MCF 10A (cell line): ENCODE measurements around the gene TCF4. TPM values are rescaled to one million over a fixed set of nuclear protein-coding genes. Genes with fewer than 3 reads are reported as not detected.

Source experiments
- BruUV-seq: library from RNA; stranded (reverse); fragments of 400-500 nt; replicated peaks from 2 replicates; lab custom pipeline; 2021; lab: Mats Ljungman, UMichigan
- CTCF ChIA-PET: fragments of 300-600 bp; sonication (Branson Sonifier 250); formaldehyde crosslinking; extraction: SDS; loops from one replicate; lab custom pipeline; 2021; ENCODE audit warnings: antibody characterized with exemption, inconsistent platforms; lab: Yijun Ruan, JAX
- POLR2A ChIA-PET: fragments of 300-600, 350-650 bp; sonication (Branson Sonifier 250); formaldehyde crosslinking; extraction: SDS; loops from one replicate; lab custom pipeline; 2020; ENCODE audit warnings: antibody characterized with exemption, inconsistent platforms; lab: Yijun Ruan, JAX
- DNase-seq: peaks from one replicate; pipeline ENCODE4 v3.0.0-alpha.2; 2018; ENCODE audit not compliant: unreplicated experiment
- H3K27ac Mint-ChIP-seq: one replicate; pipeline ENCODE4 v1.8.0; 2022; ENCODE audit warnings: mild to moderate bottlenecking, low read depth, mixed read lengths; ENCODE audit not compliant: unreplicated experiment
- H3K27me3 Mint-ChIP-seq: one replicate; pipeline ENCODE4 v1.8.0; 2022; ENCODE audit warnings: mixed read lengths; ENCODE audit not compliant: insufficient read depth, unreplicated experiment
- H3K36me3 Mint-ChIP-seq: one replicate; pipeline ENCODE4 v1.8.0; 2022; ENCODE audit warnings: mild to moderate bottlenecking, moderate library complexity, mixed read lengths; ENCODE audit not compliant: insufficient read depth, unreplicated experiment
- H3K4me1 Mint-ChIP-seq: one replicate; pipeline ENCODE4 v1.8.0; 2022; ENCODE audit warnings: mixed read lengths; ENCODE audit not compliant: insufficient read depth, unreplicated experiment
- H3K4me3 Mint-ChIP-seq: one replicate; pipeline ENCODE4 v1.8.0; 2022; ENCODE audit warnings: mild to moderate bottlenecking, moderate library complexity, mixed read lengths; ENCODE audit not compliant: unreplicated experiment
- H3K9me3 Mint-ChIP-seq: one replicate; pipeline ENCODE4 v1.8.0; 2022; ENCODE audit warnings: mixed read lengths; ENCODE audit not compliant: unreplicated experiment
- intact Hi-C: fragments of 100-400 bp; cut with micrococcal nuclease; formaldehyde crosslinking; loops from 2 replicates; pipeline ENCODE4 v1.14.1; 2022
- total RNA-seq: library from RNA; stranded (reverse); gene quantifications from 2 replicates; pipeline ENCODE4 v1.2.3, GENCODE V29; 2022
- TF ChIP-seq, protein P1 (sequence below): fragments of 200-600 bp; IDR thresholded peaks from one replicate; pipeline ENCODE4 v1.8.0; 2022; ENCODE audit warnings: antibody characterized with exemption, mild to moderate bottlenecking; ENCODE audit not compliant: unreplicated experiment

Gene TCF4
- total RNA-seq, 1 experiment from 2014 or later = 6.2 TPM

DNA sequence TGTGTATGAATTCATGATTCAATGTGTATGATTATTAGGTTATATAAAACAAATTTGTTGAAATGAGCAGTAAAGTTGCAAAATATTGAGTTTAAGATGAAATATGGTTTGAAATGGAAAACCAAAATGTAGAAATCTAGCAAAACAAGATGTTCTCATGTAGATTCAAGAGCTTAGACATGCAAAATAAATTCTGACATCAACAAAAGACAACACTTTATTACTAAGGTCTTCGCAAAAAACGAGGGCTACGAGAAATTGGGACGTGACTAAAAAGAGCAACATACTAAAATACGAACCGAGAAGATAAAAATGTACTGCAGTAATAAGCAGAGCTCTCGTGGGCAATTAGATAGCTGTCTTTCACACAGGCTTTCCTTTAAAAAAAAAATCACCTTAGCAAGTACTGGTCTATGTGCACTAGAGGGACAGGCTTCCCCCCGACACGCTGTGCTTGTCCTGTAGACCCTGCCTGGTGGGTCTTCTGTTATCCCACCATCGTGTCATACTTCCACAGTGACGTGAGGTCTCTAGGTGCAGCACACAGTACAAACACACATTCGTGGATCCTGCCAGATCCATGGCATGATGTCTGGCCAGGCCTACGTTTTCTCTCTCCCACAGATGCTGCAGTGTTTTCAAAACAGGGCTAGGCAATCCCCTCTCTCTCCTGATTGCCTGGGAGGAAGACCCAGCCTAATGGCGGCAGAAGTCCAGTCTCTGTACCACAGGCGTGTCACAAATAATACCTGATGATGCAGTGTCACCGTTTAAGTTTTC lies 240.8 kb downstream of the TCF4 start:
- Mint-ChIP-seq H3K4me3 (no peak overlapping the region), H3K9me3 (no peaks in the 10 kb centered on the region), H3K27ac (no peak overlapping the region), H3K27me3 (no peaks in the 10 kb centered on the region), H3K36me3 (no peaks in the 10 kb centered on the region), H3K4me1 (no peaks in the 10 kb centered on the region)
- no peak for DNase-seq
- intact Hi-C loops = no loop called here
- ChIA-PET POLR2A (no interaction called here), CTCF (no interaction called here)
- TF ChIP-seq, protein P1, sequence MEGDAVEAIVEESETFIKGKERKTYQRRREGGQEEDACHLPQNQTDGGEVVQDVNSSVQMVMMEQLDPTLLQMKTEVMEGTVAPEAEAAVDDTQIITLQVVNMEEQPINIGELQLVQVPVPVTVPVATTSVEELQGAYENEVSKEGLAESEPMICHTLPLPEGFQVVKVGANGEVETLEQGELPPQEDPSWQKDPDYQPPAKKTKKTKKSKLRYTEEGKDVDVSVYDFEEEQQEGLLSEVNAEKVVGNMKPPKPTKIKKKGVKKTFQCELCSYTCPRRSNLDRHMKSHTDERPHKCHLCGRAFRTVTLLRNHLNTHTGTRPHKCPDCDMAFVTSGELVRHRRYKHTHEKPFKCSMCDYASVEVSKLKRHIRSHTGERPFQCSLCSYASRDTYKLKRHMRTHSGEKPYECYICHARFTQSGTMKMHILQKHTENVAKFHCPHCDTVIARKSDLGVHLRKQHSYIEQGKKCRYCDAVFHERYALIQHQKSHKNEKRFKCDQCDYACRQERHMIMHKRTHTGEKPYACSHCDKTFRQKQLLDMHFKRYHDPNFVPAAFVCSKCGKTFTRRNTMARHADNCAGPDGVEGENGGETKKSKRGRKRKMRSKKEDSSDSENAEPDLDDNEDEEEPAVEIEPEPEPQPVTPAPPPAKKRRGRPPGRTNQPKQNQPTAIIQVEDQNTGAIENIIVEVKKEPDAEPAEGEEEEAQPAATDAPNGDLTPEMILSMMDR = no peak
- BruUV-seq = no TSS peak

DNA sequence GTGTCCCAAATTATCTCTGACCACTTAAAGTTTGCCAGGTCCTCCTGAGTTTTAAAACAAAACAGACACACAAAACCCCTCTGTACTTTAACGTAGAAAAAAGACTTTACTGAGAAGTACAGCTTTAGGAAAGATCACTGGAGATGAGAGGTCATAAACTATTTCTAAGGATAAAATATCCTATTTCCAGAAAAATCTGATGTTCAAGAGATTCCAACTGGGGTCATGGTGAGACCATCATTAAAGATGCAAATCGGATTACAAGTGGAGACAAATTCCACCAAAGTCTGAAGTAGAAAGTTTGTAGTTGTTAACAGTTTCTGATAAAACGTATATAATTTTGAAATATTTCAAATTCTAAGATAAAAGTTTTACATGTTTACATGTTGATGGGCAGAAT lies 241.6 kb downstream of the TCF4 start:
- no peak overlapping the region for H3K27ac Mint-ChIP-seq
- POLR2A ChIA-PET = no interaction called here
- TF ChIP-seq, protein P1 = no peak
- intact Hi-C loops = no loop called here
- CTCF ChIA-PET = no interaction called here
- no peak for DNase-seq
- no peaks in the 10 kb centered on the region for H3K36me3 Mint-ChIP-seq
- no peaks in the 10 kb centered on the region for H3K9me3 Mint-ChIP-seq
- no peak overlapping the region for H3K4me3 Mint-ChIP-seq
- no peaks in the 10 kb centered on the region for H3K4me1 Mint-ChIP-seq
- no TSS peak for BruUV-seq
- no peaks in the 10 kb centered on the region for H3K27me3 Mint-ChIP-seq

DNA sequence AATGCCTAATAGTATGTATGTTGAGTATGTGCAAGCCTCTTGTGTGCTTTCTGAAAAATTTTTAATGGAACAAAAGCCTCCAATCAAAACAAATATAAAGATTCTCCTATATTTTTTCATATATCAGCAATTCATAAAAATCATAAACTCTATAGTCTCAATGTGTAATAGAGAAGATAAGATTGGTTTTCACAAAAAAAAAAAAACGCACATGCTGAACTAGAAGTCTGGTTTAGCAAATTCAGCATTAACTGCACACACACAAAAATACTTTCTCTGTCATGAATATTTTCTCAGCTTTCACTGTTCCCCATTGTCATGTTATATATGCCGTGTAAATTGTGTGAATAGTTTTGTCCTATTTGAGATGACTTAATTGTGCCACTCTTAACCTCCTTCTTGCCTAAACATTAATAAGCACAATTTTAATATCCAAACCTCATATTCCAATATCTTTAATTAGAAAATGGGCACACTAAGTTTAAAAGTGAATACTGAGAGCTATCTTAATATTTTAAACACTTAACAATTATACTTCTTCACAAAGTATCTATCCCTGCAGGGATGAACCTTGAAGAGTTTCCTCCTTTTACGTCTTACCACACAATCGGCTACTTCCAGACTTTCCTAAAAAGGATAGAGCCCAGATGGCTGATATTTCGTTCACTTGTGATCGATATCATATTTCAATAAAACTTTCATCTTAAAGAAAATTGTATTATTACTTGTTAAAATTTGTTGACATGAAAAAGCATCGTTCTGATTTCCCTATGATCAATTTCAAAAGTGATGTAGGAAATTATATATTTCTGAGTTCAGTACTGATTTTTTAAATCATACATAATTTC lies 242.7 kb downstream of the TCF4 start:
- TF ChIP-seq, protein P1 = no peak
- H3K4me3 Mint-ChIP-seq = no peak overlapping the region
- intact Hi-C loops = no loop called here
- no peaks in the 10 kb centered on the region for H3K4me1 Mint-ChIP-seq
- ChIA-PET CTCF (interaction anchor here (0.7 to 1.3 kb wide), 3 partner anchors 18 to 117 kb away, joined by 3 to 4 read pairs (median 3); no protein-coding TSS in a partner anchor), POLR2A (no interaction called here)
- no peaks in the 10 kb centered on the region for H3K9me3 Mint-ChIP-seq
- H3K27ac Mint-ChIP-seq = no peak overlapping the region
- BruUV-seq = no TSS peak
- no peak for DNase-seq
- no peaks in the 10 kb centered on the region for H3K27me3 Mint-ChIP-seq
- no peaks in the 10 kb centered on the region for H3K36me3 Mint-ChIP-seq
